Measurements from ENCODE around the gene KCTD15. TPM values are rescaled to one million over a fixed set of nuclear protein-coding genes. Genes with fewer than 3 reads are reported as not detected.

Gene KCTD15
- total RNA-seq, 4 donors from 2014 or later, result 23.8 to 149 (median 51.8) TPM

GRCh38 chr19:33860312-33861090, 63.8 kb downstream of the KCTD15 start:
- DNase-seq, result no peak
- intact Hi-C loops (cut with DNase I; ENCODE audit: low total_unique reads), result no loop called here
- H3K27me3 ChIP-seq, result no peaks in the 10 kb centered on the region
- no peaks in the 10 kb centered on the region for H3K36me3 ChIP-seq
- no peak overlapping the region for H3K27ac ChIP-seq
- H3K4me1 ChIP-seq, result no peaks in the 10 kb centered on the region
- no peak for TF ChIP-seq POLR2A (IDR thresholded peaks at IDR 0.05)
- no peak for TF ChIP-seq CTCF (IDR thresholded peaks at IDR 0.05)
- no peaks in the 10 kb centered on the region for H3K9me3 ChIP-seq
- H3K4me3 ChIP-seq, result no peak overlapping the region

- no peak for TF ChIP-seq CTCF (IDR thresholded peaks at IDR 0.05)
- no peak for TF ChIP-seq POLR2A (IDR thresholded peaks at IDR 0.05)
- Histone ChIP-seq H3K4me3 (no peak overlapping the region), H3K36me3 (no peaks in the 10 kb centered on the region), H3K9me3 (no peaks in the 10 kb centered on the region), H3K27ac (no peak overlapping the region), H3K27me3 (no peaks in the 10 kb centered on the region), H3K4me1 (no peaks in the 10 kb centered on the region)
- no peak for DNase-seq
- intact Hi-C loops (cut with DNase I; ENCODE audit: low total_unique reads), result no loop called here
These were observed 65.3 kb downstream of the KCTD15 start for GRCh38 chr19:33861950-33862349.

- no peaks in the 10 kb centered on the region for H3K9me3 ChIP-seq
- no peaks in the 10 kb centered on the region for H3K4me1 ChIP-seq
- H3K36me3 ChIP-seq, result no peaks in the 10 kb centered on the region
- no peak overlapping the region for H3K27ac ChIP-seq
- DNase-seq, result no peak
- intact Hi-C loops (cut with DNase I; ENCODE audit: low total_unique reads), result no loop called here
- H3K4me3 ChIP-seq, result no peak overlapping the region
- TF ChIP-seq POLR2A (IDR thresholded peaks at IDR 0.05) (no peak), CTCF (IDR thresholded peaks at IDR 0.05) (no peak)
- H3K27me3 ChIP-seq, result no peaks in the 10 kb centered on the region
These were observed 66.3 kb downstream of the KCTD15 start for GRCh38 chr19:33862981-33863380.

GRCh38 chr19:33863436-33863835, 66.8 kb downstream of the KCTD15 start:
- Histone ChIP-seq H3K4me3 (no peak overlapping the region), H3K9me3 (no peaks in the 10 kb centered on the region), H3K36me3 (no peaks in the 10 kb centered on the region), H3K4me1 (no peaks in the 10 kb centered on the region), H3K27me3 (no peaks in the 10 kb centered on the region), H3K27ac (no peak overlapping the region)
- no peak for DNase-seq
- intact Hi-C loops (cut with DNase I; ENCODE audit: low total_unique reads), result no loop called here
- TF ChIP-seq POLR2A (IDR thresholded peaks at IDR 0.05), result no peak
- TF ChIP-seq CTCF (IDR thresholded peaks at IDR 0.05), result no peak

GRCh38 chr19:33864311-33864850, 67.7 kb downstream of the KCTD15 start:
- no peak overlapping the region for H3K27ac ChIP-seq
- TF ChIP-seq CTCF (IDR thresholded peaks at IDR 0.05) (no peak), POLR2A (IDR thresholded peaks at IDR 0.05) (no peak)
- H3K27me3 ChIP-seq, result no peaks in the 10 kb centered on the region
- H3K4me1 ChIP-seq, result no peaks in the 10 kb centered on the region
- intact Hi-C loops (cut with DNase I; ENCODE audit: low total_unique reads), result no loop called here
- DNase-seq, result no peak
- H3K9me3 ChIP-seq, result no peaks in the 10 kb centered on the region
- no peaks in the 10 kb centered on the region for H3K36me3 ChIP-seq
- H3K4me3 ChIP-seq, result no peak overlapping the region
